PC-3 (cell line): ENCODE measurements around the gene LIMS1. TPM values are rescaled to one million over a fixed set of nuclear protein-coding genes. Genes with fewer than 3 reads are reported as not detected.

Experiments
- ATAC-seq: fragments of 200-7000 bp; cut with Tn5 transposase; 2 replicates; pipeline ENCODE4 v1.9.1; 2020; ENCODE audit warnings: mild to moderate bottlenecking, moderate library complexity
- BruUV-seq: library from RNA; stranded (reverse); fragments of 400-500 nt; replicated peaks from 2 replicates; lab custom pipeline; 2021; lab: Mats Ljungman, UMichigan
- CTCF ChIA-PET: fragments of 300-600 bp; sonication (Branson Sonifier 250); formaldehyde crosslinking; loops from one replicate; lab custom pipeline; 2022; ENCODE audit warnings: antibody characterized with exemption; lab: Charles Lee
- POLR2A ChIA-PET: fragments of 300-600 bp; sonication (Branson Sonifier 250); formaldehyde crosslinking; loops from one replicate; lab custom pipeline; 2022; ENCODE audit warnings: antibody characterized with exemption; ENCODE audit not compliant: unreplicated experiment; lab: Charles Lee
- DNase-seq: peaks from one replicate; pipeline ENCODE4 v3.0.0-alpha.2; 2015
- H2AFZ ChIP-seq: fragments of 300-600 bp; sonication (generic); 2 replicates; pipeline ENCODE4 v1.6.0; 2016; ENCODE audit warnings: antibody characterized with exemption, low read length
- H3F3A ChIP-seq: fragments of 300-600 bp; sonication (generic); one replicate; pipeline ENCODE4 v1.6.0; 2017; ENCODE audit warnings: antibody characterized with exemption, low read length, control low read depth, mild to moderate bottlenecking; ENCODE audit not compliant: unreplicated experiment
- H3K27ac ChIP-seq: fragments of 300-600 bp; sonication (generic); 2 replicates; pipeline ENCODE4 v1.5.1; 2016; ENCODE audit warnings: mild to moderate bottlenecking, low read length
- H3K27me3 ChIP-seq: fragments of 300-600 bp; sonication (generic); 2 replicates; pipeline ENCODE4 v1.6.1; 2016; ENCODE audit warnings: low read length, mixed read lengths
- H3K36me3 ChIP-seq: fragments of 300-600 bp; sonication (generic); 2 replicates; pipeline ENCODE4 v1.6.1; 2016; ENCODE audit warnings: low read depth, mixed run types, low read length, mixed read lengths
- H3K4me1 ChIP-seq: fragments of 300-600 bp; sonication (generic); 2 replicates; pipeline ENCODE4 v1.5.1; 2016; ENCODE audit warnings: low read length; ENCODE audit not compliant: insufficient read depth
- H3K4me2 ChIP-seq: fragments of 300-600 bp; sonication (generic); 2 replicates; pipeline ENCODE4 v1.6.0; 2016; ENCODE audit warnings: low read length
- H3K4me3 ChIP-seq: fragments of 300-600 bp; sonication (generic); 2 replicates; pipeline ENCODE4 v1.5.1; 2016; ENCODE audit warnings: mild to moderate bottlenecking, low read length, mixed read lengths
- H3K79me2 ChIP-seq: fragments of 300-600 bp; sonication (generic); 2 replicates; pipeline ENCODE4 v1.6.1; 2017; ENCODE audit warnings: low read length, mixed read lengths
- H3K9ac ChIP-seq: fragments of 300-600 bp; sonication (generic); 2 replicates; pipeline ENCODE4 v1.6.0; 2016; ENCODE audit warnings: mild to moderate bottlenecking, low read length
- H3K9me2 ChIP-seq: fragments of 300-600 bp; sonication (generic); replicated peaks from 2 replicates; pipeline ENCODE4 v1.6.1; 2016; ENCODE audit warnings: mixed run types, low read length, mixed read lengths
- H3K9me3 ChIP-seq: fragments of 300-600 bp; sonication (generic); 2 replicates; pipeline ENCODE4 v1.6.1; 2016; ENCODE audit warnings: low read length, mixed read lengths
- H4K20me1 ChIP-seq: fragments of 300-600 bp; sonication (generic); 2 replicates; pipeline ENCODE4 v1.6.1; 2016; ENCODE audit warnings: low read length, mixed read lengths
- CTCF ChIP-seq: fragments of 300-600 bp; sonication (generic); conservative IDR thresholded peaks from 2 replicates; pipeline ENCODE4 v1.5.1; 2017; ENCODE audit warnings: antibody characterized with exemption, low read depth, mild to moderate bottlenecking, low read length
- EZH2 ChIP-seq: fragments of 300-600 bp; sonication (generic); IDR thresholded peaks from one replicate; pipeline ENCODE4 v1.6.1; 2017; ENCODE audit warnings: antibody characterized with exemption, mild to moderate bottlenecking, low read length; ENCODE audit not compliant: unreplicated experiment
- EZH2phosphoT487 ChIP-seq: fragments of 300-600 bp; sonication (generic); IDR thresholded peaks from 2 replicates; pipeline ENCODE4 v1.6.1; 2018; ENCODE audit warnings: mild to moderate bottlenecking, antibody characterized with exemption, low read length, borderline replicate concordance
- intact Hi-C: fragments of 100-400 bp; cut with micrococcal nuclease; formaldehyde crosslinking; loops from 2 replicates; pipeline ENCODE4 v1.9.0; 2023
- total RNA-seq: library from RNA; depleted of rRNA; stranded (reverse); fragments of >200 nt; gene quantifications from 2 replicates; pipeline ENCODE4 v1.2.3, GENCODE V29; 2014

Gene LIMS1
- total RNA-seq, 1 experiment from 2014 or later = 58.9 TPM

GRCh38 chr2:108627911-108628567, 93.8 kb downstream of the LIMS1 start:
- H3K9me3 ChIP-seq = no peaks in the 10 kb centered on the region
- no peaks in the 10 kb centered on the region for H3K36me3 ChIP-seq
- H4K20me1 ChIP-seq = no peaks in the 10 kb centered on the region
- no peak for ATAC-seq
- intact Hi-C loops = no loop called here
- no peaks in the 10 kb centered on the region for H3K27me3 ChIP-seq
- H3F3A ChIP-seq = no peaks in the 10 kb centered on the region
- H3K9me2 ChIP-seq = no peaks in the 10 kb centered on the region
- ChIA-PET CTCF (no interaction called here), POLR2A (no interaction called here)
- H3K4me3 ChIP-seq = no peak overlapping the region
- H3K9ac ChIP-seq = no peak overlapping the region
- H3K4me2 ChIP-seq = no peak overlapping the region
- TF ChIP-seq CTCF (no peak), EZH2 (no peak), EZH2phosphoT487 (no peak)
- no TSS peak for BruUV-seq
- H3K27ac ChIP-seq = no peak overlapping the region
- DNase-seq = no peak
- H3K79me2 ChIP-seq = peaks cover 23% of the 10 kb centered on the region
- H3K4me1 ChIP-seq = peaks cover 18% of the 10 kb centered on the region
- no peak overlapping the region for H2AFZ ChIP-seq

- ATAC-seq (no peak), DNase-seq (no peak)
- no peak overlapping the region for H3K4me3 ChIP-seq
- H3K27me3 ChIP-seq = no peaks in the 10 kb centered on the region
- H3K79me2 ChIP-seq = peaks cover 27% of the 10 kb centered on the region
- H4K20me1 ChIP-seq = no peaks in the 10 kb centered on the region
- H3K4me2 ChIP-seq = no peak overlapping the region
- H2AFZ ChIP-seq = no peak overlapping the region
- intact Hi-C loops = no loop called here
- ChIA-PET CTCF (interaction anchor here (1.1 kb wide), 1 partner anchor 12 kb away, joined by 3 read pairs; no protein-coding TSS in a partner anchor), POLR2A (no interaction called here)
- BruUV-seq = no TSS peak
- H3K27ac ChIP-seq = no peak overlapping the region
- no peak for TF ChIP-seq EZH2phosphoT487
- no peak for TF ChIP-seq CTCF
- no peak for TF ChIP-seq EZH2
- H3K9me2 ChIP-seq = no peaks in the 10 kb centered on the region
- no peaks in the 10 kb centered on the region for H3K9me3 ChIP-seq
- no peaks in the 10 kb centered on the region for H3F3A ChIP-seq
- no peak overlapping the region for H3K9ac ChIP-seq
- no peaks in the 10 kb centered on the region for H3K36me3 ChIP-seq
- H3K4me1 ChIP-seq = peaks cover 14% of the 10 kb centered on the region
Observed at GRCh38 chr2:108628936-108629335, 94.7 kb downstream of the LIMS1 start.

GRCh38 chr2:108629417-108629816, 95.1 kb downstream of the LIMS1 start:
- Histone ChIP-seq H3K79me2 (peaks cover 28% of the 10 kb centered on the region), H3K4me1 (peaks cover 12% of the 10 kb centered on the region), H3K9me2 (no peaks in the 10 kb centered on the region), H3K27ac (no peak overlapping the region), H3K36me3 (no peaks in the 10 kb centered on the region), H4K20me1 (no peaks in the 10 kb centered on the region), H3K4me3 (no peak overlapping the region), H2AFZ (no peak overlapping the region), H3F3A (no peaks in the 10 kb centered on the region), H3K4me2 (no peak overlapping the region), H3K27me3 (no peaks in the 10 kb centered on the region), H3K9me3 (no peaks in the 10 kb centered on the region), H3K9ac (no peak overlapping the region)
- BruUV-seq = no TSS peak
- DNase-seq (no peak), ATAC-seq (no peak)
- intact Hi-C loops = no loop called here
- POLR2A ChIA-PET = interaction anchor here (0.6 kb wide), 2 partner anchors 12 to 365 kb away, joined by 3 to 4 read pairs; no protein-coding TSS in a partner anchor
- CTCF ChIA-PET = interaction anchor here (1.1 kb wide), 1 partner anchor 12 kb away, joined by 3 read pairs; no protein-coding TSS in a partner anchor
- no peak for TF ChIP-seq EZH2phosphoT487
